ENCODE results near the gene B4GALT1.

B4GALT1 gene

GRCh38 chr9:33185406-33185805 is 18.3 kb upstream of the B4GALT1 start:
- H3K9me3 ChIP-seq (ENCODE audit: control insufficient read depth, low read length), result no peaks in the 10 kb centered on the region
- H3K36me3 ChIP-seq (ENCODE audit: control insufficient read depth, insufficient read depth, low read length), result no peaks in the 10 kb centered on the region
- no peak for DNase-seq
- H3K4me1 ChIP-seq (ENCODE audit: control insufficient read depth, insufficient read depth, low read length, poor library complexity, severe bottlenecking), result no peaks in the 10 kb centered on the region
- H3K27ac ChIP-seq (ENCODE audit: insufficient read depth, low read length, poor library complexity, severe bottlenecking), result no peak overlapping the region
- H3K4me3 ChIP-seq (ENCODE audit: insufficient read depth, low read depth, low read length, poor library complexity, severe bottlenecking), result no peak overlapping the region
- peaks cover 3% of the 10 kb centered on the region for H3K27me3 ChIP-seq (replicated peaks; ENCODE audit: control insufficient read depth, insufficient read depth, low read length, poor library complexity, severe bottlenecking)

GRCh38 chr9:33184963-33185362 is 17.8 kb upstream of the B4GALT1 start:
- DNase-seq, result no peak
- H3K4me3 ChIP-seq (ENCODE audit: insufficient read depth, low read depth, low read length, poor library complexity, severe bottlenecking), result no peak overlapping the region
- H3K4me1 ChIP-seq (ENCODE audit: control insufficient read depth, insufficient read depth, low read length, poor library complexity, severe bottlenecking), result no peaks in the 10 kb centered on the region
- no peaks in the 10 kb centered on the region for H3K36me3 ChIP-seq (ENCODE audit: control insufficient read depth, insufficient read depth, low read length)
- H3K9me3 ChIP-seq (ENCODE audit: control insufficient read depth, low read length), result no peaks in the 10 kb centered on the region
- no peak overlapping the region for H3K27ac ChIP-seq (ENCODE audit: insufficient read depth, low read length, poor library complexity, severe bottlenecking)
- peaks cover 3% of the 10 kb centered on the region for H3K27me3 ChIP-seq (replicated peaks; ENCODE audit: control insufficient read depth, insufficient read depth, low read length, poor library complexity, severe bottlenecking)

- Histone ChIP-seq H3K9me3 (ENCODE audit: control insufficient read depth, low read length) (no peaks in the 10 kb centered on the region), H3K36me3 (ENCODE audit: control insufficient read depth, insufficient read depth, low read length) (no peaks in the 10 kb centered on the region), H3K27ac (ENCODE audit: insufficient read depth, low read length, poor library complexity, severe bottlenecking) (no peak overlapping the region), H3K4me3 (ENCODE audit: insufficient read depth, low read depth, low read length, poor library complexity, severe bottlenecking) (no peak overlapping the region), H3K4me1 (ENCODE audit: control insufficient read depth, insufficient read depth, low read length, poor library complexity, severe bottlenecking) (no peaks in the 10 kb centered on the region), H3K27me3 (replicated peaks; ENCODE audit: control insufficient read depth, insufficient read depth, low read length, poor library complexity, severe bottlenecking) (peaks cover 3% of the 10 kb centered on the region)
- no peak for DNase-seq
Observed at GRCh38 chr9:33182519-33182918, 15.4 kb upstream of the B4GALT1 start.

GRCh38 chr9:33180526-33181184 is 13.5 kb upstream of the B4GALT1 start:
- Histone ChIP-seq H3K4me3 (ENCODE audit: insufficient read depth, low read depth, low read length, poor library complexity, severe bottlenecking) (no peak overlapping the region), H3K27ac (ENCODE audit: insufficient read depth, low read length, poor library complexity, severe bottlenecking) (no peak overlapping the region), H3K27me3 (replicated peaks; ENCODE audit: control insufficient read depth, insufficient read depth, low read length, poor library complexity, severe bottlenecking) (peaks cover 3% of the 10 kb centered on the region), H3K4me1 (ENCODE audit: control insufficient read depth, insufficient read depth, low read length, poor library complexity, severe bottlenecking) (no peaks in the 10 kb centered on the region), H3K9me3 (ENCODE audit: control insufficient read depth, low read length) (no peaks in the 10 kb centered on the region), H3K36me3 (ENCODE audit: control insufficient read depth, insufficient read depth, low read length) (no peaks in the 10 kb centered on the region)
- DNase-seq, result no peak

- Histone ChIP-seq H3K9me3 (ENCODE audit: control insufficient read depth, low read length) (no peaks in the 10 kb centered on the region), H3K27me3 (replicated peaks; ENCODE audit: control insufficient read depth, insufficient read depth, low read length, poor library complexity, severe bottlenecking) (peaks cover 3% of the 10 kb centered on the region), H3K27ac (ENCODE audit: insufficient read depth, low read length, poor library complexity, severe bottlenecking) (no peak overlapping the region), H3K36me3 (ENCODE audit: control insufficient read depth, insufficient read depth, low read length) (no peaks in the 10 kb centered on the region), H3K4me1 (ENCODE audit: control insufficient read depth, insufficient read depth, low read length, poor library complexity, severe bottlenecking) (no peaks in the 10 kb centered on the region), H3K4me3 (ENCODE audit: insufficient read depth, low read depth, low read length, poor library complexity, severe bottlenecking) (no peak overlapping the region)
- DNase-seq, result no peak
Observed at GRCh38 chr9:33178972-33179697, 12.0 kb upstream of the B4GALT1 start.

- peaks cover 3% of the 10 kb centered on the region for H3K27me3 ChIP-seq (replicated peaks; ENCODE audit: control insufficient read depth, insufficient read depth, low read length, poor library complexity, severe bottlenecking)
- no peaks in the 10 kb centered on the region for H3K36me3 ChIP-seq (ENCODE audit: control insufficient read depth, insufficient read depth, low read length)
- no peaks in the 10 kb centered on the region for H3K4me1 ChIP-seq (ENCODE audit: control insufficient read depth, insufficient read depth, low read length, poor library complexity, severe bottlenecking)
- no peak for DNase-seq
- no peaks in the 10 kb centered on the region for H3K9me3 ChIP-seq (ENCODE audit: control insufficient read depth, low read length)
- no peak overlapping the region for H3K27ac ChIP-seq (ENCODE audit: insufficient read depth, low read length, poor library complexity, severe bottlenecking)
- H3K4me3 ChIP-seq (ENCODE audit: insufficient read depth, low read depth, low read length, poor library complexity, severe bottlenecking), result no peak overlapping the region
Observed at GRCh38 chr9:33177639-33178038, 10.5 kb upstream of the B4GALT1 start.

- DNase-seq, result no peak
- Histone ChIP-seq H3K4me1 (ENCODE audit: control insufficient read depth, insufficient read depth, low read length, poor library complexity, severe bottlenecking) (no peaks in the 10 kb centered on the region), H3K9me3 (ENCODE audit: control insufficient read depth, low read length) (no peaks in the 10 kb centered on the region), H3K36me3 (ENCODE audit: control insufficient read depth, insufficient read depth, low read length) (no peaks in the 10 kb centered on the region), H3K27me3 (replicated peaks; ENCODE audit: control insufficient read depth, insufficient read depth, low read length, poor library complexity, severe bottlenecking) (peaks cover under 1% of the 10 kb centered on the region), H3K27ac (ENCODE audit: insufficient read depth, low read length, poor library complexity, severe bottlenecking) (no peak overlapping the region), H3K4me3 (ENCODE audit: insufficient read depth, low read depth, low read length, poor library complexity, severe bottlenecking) (no peak overlapping the region)
Observed at GRCh38 chr9:33177086-33177485, 9.9 kb upstream of the B4GALT1 start.

- Histone ChIP-seq H3K4me3 (ENCODE audit: insufficient read depth, low read depth, low read length, poor library complexity, severe bottlenecking) (no peak overlapping the region), H3K36me3 (ENCODE audit: control insufficient read depth, insufficient read depth, low read length) (no peaks in the 10 kb centered on the region), H3K9me3 (ENCODE audit: control insufficient read depth, low read length) (no peaks in the 10 kb centered on the region), H3K27ac (ENCODE audit: insufficient read depth, low read length, poor library complexity, severe bottlenecking) (no peak overlapping the region), H3K27me3 (replicated peaks; ENCODE audit: control insufficient read depth, insufficient read depth, low read length, poor library complexity, severe bottlenecking) (no peaks in the 10 kb centered on the region), H3K4me1 (ENCODE audit: control insufficient read depth, insufficient read depth, low read length, poor library complexity, severe bottlenecking) (no peaks in the 10 kb centered on the region)
- DNase-seq, result no peak
Observed at GRCh38 chr9:33175649-33176325, 8.7 kb upstream of the B4GALT1 start.

GRCh38 chr9:33172256-33173238 is 5.4 kb upstream of the B4GALT1 start:
- H3K27me3 ChIP-seq (replicated peaks; ENCODE audit: control insufficient read depth, insufficient read depth, low read length, poor library complexity, severe bottlenecking), result no peaks in the 10 kb centered on the region
- no peaks in the 10 kb centered on the region for H3K9me3 ChIP-seq (ENCODE audit: control insufficient read depth, low read length)
- H3K36me3 ChIP-seq (ENCODE audit: control insufficient read depth, insufficient read depth, low read length), result no peaks in the 10 kb centered on the region
- peaks cover 10% of the 10 kb centered on the region for H3K4me1 ChIP-seq (ENCODE audit: control insufficient read depth, insufficient read depth, low read length, poor library complexity, severe bottlenecking)
- H3K27ac ChIP-seq (ENCODE audit: insufficient read depth, low read length, poor library complexity, severe bottlenecking), result no peak overlapping the region
- no peak for DNase-seq
- H3K4me3 ChIP-seq (ENCODE audit: insufficient read depth, low read depth, low read length, poor library complexity, severe bottlenecking), result no peak overlapping the region
